Measurements from ENCODE around the gene CDH13.

CDH13 gene

DNA sequence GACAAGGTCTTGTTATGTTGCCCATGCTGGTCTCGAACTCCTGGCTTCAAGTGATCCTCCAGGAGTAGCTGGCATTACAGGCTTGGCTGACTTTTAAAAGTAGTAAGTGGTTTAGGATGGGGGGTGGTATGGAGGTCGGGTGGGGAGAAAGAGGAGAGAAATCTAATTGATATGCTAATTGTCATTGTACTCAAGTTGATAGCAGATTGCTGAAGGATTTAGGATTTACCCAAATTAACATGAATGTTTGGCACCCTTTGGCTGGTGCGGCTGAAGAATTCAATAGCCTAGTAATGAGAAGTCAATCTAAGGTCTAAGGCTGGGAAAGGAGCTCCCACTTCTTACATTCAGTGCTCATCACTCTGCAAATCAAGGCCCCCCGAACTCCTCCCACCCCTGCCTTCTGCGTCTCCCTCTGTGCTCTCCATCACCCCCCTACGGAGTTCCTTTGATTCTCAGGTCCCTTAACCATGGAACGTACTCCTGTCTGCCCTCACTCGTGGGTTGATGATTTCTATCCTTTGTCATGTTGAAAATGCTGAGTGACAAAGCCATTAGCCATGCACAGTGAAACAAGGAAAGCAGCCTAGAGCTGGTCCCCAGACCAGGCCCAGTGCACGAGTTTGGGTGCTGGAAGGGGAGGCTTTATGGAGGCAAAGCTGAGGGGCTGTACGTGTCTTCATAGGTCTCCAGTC is 17.3 kb downstream of the CDH13 start:
- Histone ChIP-seq H3K9ac (ENCODE audit: low read length) (no peak overlapping the region), H3K27ac (ENCODE audit: low read depth, low read length) (no peak overlapping the region), H4K12ac (ENCODE audit: low read depth, low read length) (no peak overlapping the region), H4K91ac (ENCODE audit: low read depth, low read length) (peak overlapping the region; percentile 35), H2BK12ac (ENCODE audit: low read length) (peak overlapping the region; percentile 15), H2BK5ac (ENCODE audit: low read depth, low read length, poor library complexity) (no peak overlapping the region), H2AFZ (ENCODE audit: insufficient read depth, low read length, poor library complexity) (no peak overlapping the region), H3K4me2 (ENCODE audit: low read length) (no peak overlapping the region), H3K36me3 (ENCODE audit: control insufficient read depth in 1 of 2, insufficient read depth in 2 of 2, low read length in 2 of 2) (no peaks in the 10 kb centered on the region), H3K14ac (ENCODE audit: low read length) (no peak overlapping the region), H2BK120ac (ENCODE audit: insufficient read depth, low read length, poor library complexity) (peak overlapping the region; percentile 20), H3K79me1 (ENCODE audit: low read length) (peaks cover 2% of the 10 kb centered on the region), H3K27me3 (ENCODE audit: insufficient read depth, low read length) (no peaks in the 10 kb centered on the region), H3K79me2 (ENCODE audit: control insufficient read depth, insufficient read depth, low read length, poor library complexity) (no peaks in the 10 kb centered on the region), H3K18ac (ENCODE audit: low read length) (peak overlapping the region; percentile 33), H3K9me3 (ENCODE audit: insufficient read depth, low read depth, low read length) (no peaks in the 10 kb centered on the region), H2AK5ac (ENCODE audit: low read length) (peak overlapping the region; percentile 29), H3K4ac (ENCODE audit: low read depth, low read length) (no peak overlapping the region), H3K23ac (ENCODE audit: low read length) (no peak overlapping the region), H4K8ac (ENCODE audit: low read depth, low read length) (no peak overlapping the region), H3K4me1 (ENCODE audit: control insufficient read depth in 1 of 2, insufficient read depth in 2 of 2, low read length in 2 of 2) (peaks cover 11 to 16% of the 10 kb centered on the region in 2 experiments), H3K4me3 (ENCODE audit: low read depth, low read length) (no peak overlapping the region)
- DNase-seq = peak in 1 of 2 donors; percentile 12
- WGBS (ENCODE audit: extremely low coverage, insufficient coverage, insufficient read length) = no CpG with 5 or more reads among the region's 10 CpGs

DNA sequence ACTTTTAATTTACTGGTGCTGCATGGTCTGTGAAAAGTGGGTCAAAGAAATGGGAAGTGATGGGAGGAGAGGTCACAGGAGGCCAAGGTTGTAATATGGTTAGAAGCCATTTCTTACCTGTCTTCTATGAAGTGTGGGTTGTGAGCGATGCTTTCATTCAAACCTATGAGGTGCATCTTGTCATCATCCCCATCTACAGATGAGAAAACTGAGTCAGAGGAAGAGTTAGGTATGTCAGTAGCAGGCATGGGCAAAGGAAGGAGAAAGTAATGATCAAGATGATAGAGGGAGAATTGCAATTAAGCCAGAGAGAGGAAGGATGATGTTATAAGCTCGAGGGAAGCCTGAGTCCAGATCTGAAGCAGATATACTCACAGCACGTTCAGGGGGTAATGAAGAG is 19.7 kb downstream of the CDH13 start:
- Histone ChIP-seq H3K14ac (ENCODE audit: low read length) (no peak overlapping the region), H4K12ac (ENCODE audit: low read depth, low read length) (no peak overlapping the region), H3K4me2 (ENCODE audit: low read length) (no peak overlapping the region), H3K27ac (ENCODE audit: low read depth, low read length) (no peak overlapping the region), H3K27me3 (ENCODE audit: insufficient read depth, low read length) (no peaks in the 10 kb centered on the region), H2BK12ac (ENCODE audit: low read length) (no peak overlapping the region), H3K4ac (ENCODE audit: low read depth, low read length) (no peak overlapping the region), H2AK5ac (ENCODE audit: low read length) (no peak overlapping the region), H3K23ac (ENCODE audit: low read length) (no peak overlapping the region), H3K4me3 (ENCODE audit: low read depth, low read length) (no peak overlapping the region), H2BK120ac (ENCODE audit: insufficient read depth, low read length, poor library complexity) (no peak overlapping the region), H2AFZ (ENCODE audit: insufficient read depth, low read length, poor library complexity) (no peak overlapping the region), H3K9ac (ENCODE audit: low read length) (no peak overlapping the region), H3K4me1 (ENCODE audit: control insufficient read depth in 1 of 2, insufficient read depth in 2 of 2, low read length in 2 of 2) (peaks cover 9 to 13% of the 10 kb centered on the region in 2 experiments), H3K79me2 (ENCODE audit: control insufficient read depth, insufficient read depth, low read length, poor library complexity) (no peaks in the 10 kb centered on the region), H4K91ac (ENCODE audit: low read depth, low read length) (no peak overlapping the region), H3K36me3 (ENCODE audit: control insufficient read depth in 1 of 2, insufficient read depth in 2 of 2, low read length in 2 of 2) (no peaks in the 10 kb centered on the region), H3K9me3 (ENCODE audit: insufficient read depth, low read depth, low read length) (no peaks in the 10 kb centered on the region), H3K18ac (ENCODE audit: low read length) (no peak overlapping the region), H4K8ac (ENCODE audit: low read depth, low read length) (no peak overlapping the region), H3K79me1 (ENCODE audit: low read length) (peaks cover 2% of the 10 kb centered on the region), H2BK5ac (ENCODE audit: low read depth, low read length, poor library complexity) (no peak overlapping the region)
- WGBS (ENCODE audit: extremely low coverage, insufficient coverage, insufficient read length) = no CpG with 5 or more reads among the region's 3 CpGs
- no peak for DNase-seq

DNA sequence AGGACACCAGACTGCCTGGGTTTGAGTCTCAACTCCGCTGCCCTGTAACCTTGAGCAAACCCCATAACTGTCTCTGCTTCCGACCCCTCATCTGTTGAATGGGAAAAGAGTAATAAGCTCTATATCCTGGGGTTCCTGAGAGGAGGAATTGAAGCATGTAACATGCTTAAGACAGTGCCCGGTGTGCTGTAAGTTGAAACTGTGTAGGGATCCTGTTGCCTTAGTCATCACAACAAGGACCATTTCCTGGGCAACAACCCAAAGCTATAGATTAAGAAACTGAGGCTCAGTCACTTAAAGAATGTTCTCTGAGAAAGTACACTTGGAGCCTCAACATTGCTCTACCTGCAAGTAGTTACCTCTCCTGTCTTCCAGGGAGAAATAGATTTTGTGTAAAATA is 23.0 kb downstream of the CDH13 start:
- Histone ChIP-seq H3K4me2 (ENCODE audit: low read length) (no peak overlapping the region), H4K8ac (ENCODE audit: low read depth, low read length) (no peak overlapping the region), H4K12ac (ENCODE audit: low read depth, low read length) (no peak overlapping the region), H3K79me1 (ENCODE audit: low read length) (peaks cover 13% of the 10 kb centered on the region), H3K27ac (ENCODE audit: low read depth, low read length) (no peak overlapping the region), H3K27me3 (ENCODE audit: insufficient read depth, low read length) (no peaks in the 10 kb centered on the region), H3K4me3 (ENCODE audit: low read depth, low read length) (no peak overlapping the region), H3K23ac (ENCODE audit: low read length) (no peak overlapping the region), H2BK120ac (ENCODE audit: insufficient read depth, low read length, poor library complexity) (no peak overlapping the region), H3K9me3 (ENCODE audit: insufficient read depth, low read depth, low read length) (no peaks in the 10 kb centered on the region), H3K14ac (ENCODE audit: low read length) (no peak overlapping the region), H3K36me3 (ENCODE audit: control insufficient read depth in 1 of 2, insufficient read depth in 2 of 2, low read length in 2 of 2) (no peaks in the 10 kb centered on the region), H2AFZ (ENCODE audit: insufficient read depth, low read length, poor library complexity) (no peak overlapping the region), H2BK5ac (ENCODE audit: low read depth, low read length, poor library complexity) (no peak overlapping the region), H4K91ac (ENCODE audit: low read depth, low read length) (no peak overlapping the region), H3K9ac (ENCODE audit: low read length) (no peak overlapping the region), H3K79me2 (ENCODE audit: control insufficient read depth, insufficient read depth, low read length, poor library complexity) (no peaks in the 10 kb centered on the region), H3K18ac (ENCODE audit: low read length) (no peak overlapping the region), H2AK5ac (ENCODE audit: low read length) (no peak overlapping the region), H3K4me1 (ENCODE audit: control insufficient read depth in 1 of 2, insufficient read depth in 2 of 2, low read length in 2 of 2) (peaks cover 15 to 20% of the 10 kb centered on the region in 2 experiments), H3K4ac (ENCODE audit: low read depth, low read length) (no peak overlapping the region), H2BK12ac (ENCODE audit: low read length) (no peak overlapping the region)
- DNase-seq = no peak
- WGBS (ENCODE audit: extremely low coverage, insufficient coverage, insufficient read length) = no CpG with 5 or more reads among the region's 3 CpGs

DNA sequence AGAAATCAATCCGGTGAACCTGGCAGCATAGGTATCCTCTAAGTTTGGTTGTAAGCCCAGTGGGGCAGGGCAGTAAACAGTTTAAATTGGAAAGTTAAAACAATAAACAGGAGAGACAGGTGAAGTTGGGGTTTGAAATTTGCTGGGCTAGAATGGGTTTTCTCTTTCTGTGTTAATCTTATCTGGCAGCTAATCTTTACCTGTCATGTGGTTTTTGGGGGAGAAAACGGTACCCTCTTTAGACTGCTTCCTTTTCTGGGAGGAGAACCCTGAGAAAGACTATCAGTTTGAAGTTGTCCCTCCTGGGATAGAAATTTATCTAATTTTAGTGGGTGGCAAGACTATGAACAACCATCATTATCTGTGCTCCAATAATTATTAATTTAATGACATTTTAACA is 24.0 kb downstream of the CDH13 start:
- H3K4me3 ChIP-seq (ENCODE audit: low read depth, low read length) = no peak overlapping the region
- H3K14ac ChIP-seq (ENCODE audit: low read length) = no peak overlapping the region
- H3K36me3 ChIP-seq (ENCODE audit: control insufficient read depth in 1 of 2, insufficient read depth in 2 of 2, low read length in 2 of 2) = no peaks in the 10 kb centered on the region

More for the DNA sequence above, 24.0 kb downstream of the CDH13 start:
- H2AK5ac ChIP-seq (ENCODE audit: low read length) = no peak overlapping the region
- peaks cover 16 to 21% of the 10 kb centered on the region in 2 experiments for H3K4me1 ChIP-seq (ENCODE audit: control insufficient read depth in 1 of 2, insufficient read depth in 2 of 2, low read length in 2 of 2)
- H2AFZ ChIP-seq (ENCODE audit: insufficient read depth, low read length, poor library complexity) = no peak overlapping the region
- no peaks in the 10 kb centered on the region for H3K9me3 ChIP-seq (ENCODE audit: insufficient read depth, low read depth, low read length)
- no peak overlapping the region for H3K18ac ChIP-seq (ENCODE audit: low read length)
- no CpG with 5 or more reads among the region's 2 CpGs for WGBS (ENCODE audit: extremely low coverage, insufficient coverage, insufficient read length)
- H4K8ac ChIP-seq (ENCODE audit: low read depth, low read length) = no peak overlapping the region
- no peak overlapping the region for H3K4ac ChIP-seq (ENCODE audit: low read depth, low read length)
- no peak for DNase-seq
- no peaks in the 10 kb centered on the region for H3K79me2 ChIP-seq (ENCODE audit: control insufficient read depth, insufficient read depth, low read length, poor library complexity)
- H3K23ac ChIP-seq (ENCODE audit: low read length) = no peak overlapping the region
- H2BK5ac ChIP-seq (ENCODE audit: low read depth, low read length, poor library complexity) = no peak overlapping the region
- no peaks in the 10 kb centered on the region for H3K27me3 ChIP-seq (ENCODE audit: insufficient read depth, low read length)
- H4K91ac ChIP-seq (ENCODE audit: low read depth, low read length) = no peak overlapping the region
- no peak overlapping the region for H3K4me2 ChIP-seq (ENCODE audit: low read length)
- H3K79me1 ChIP-seq (ENCODE audit: low read length) = peaks cover 15% of the 10 kb centered on the region
- no peak overlapping the region for H3K9ac ChIP-seq (ENCODE audit: low read length)
- no peak overlapping the region for H3K27ac ChIP-seq (ENCODE audit: low read depth, low read length)
- H2BK120ac ChIP-seq (ENCODE audit: insufficient read depth, low read length, poor library complexity) = no peak overlapping the region
- no peak overlapping the region for H2BK12ac ChIP-seq (ENCODE audit: low read length)
- no peak overlapping the region for H4K12ac ChIP-seq (ENCODE audit: low read depth, low read length)

Measured in trophoblast cell (in vitro differentiated cells and primary cell).